GM19452 (cell line): ENCODE results near the gene SMARCA1.

Source experiments
- ATAC-seq: cut with Tn5 transposase; IDR thresholded peaks from one replicate; pipeline ENCODE4 v1.9.1; 2021; ENCODE audit not compliant: unreplicated experiment

The SMARCA1 gene

GRCh38 chrX:129531132-129531531 lies 7.8 kb upstream of the SMARCA1 start:
- no peak for ATAC-seq

GRCh38 chrX:129530410-129530809 lies 7.1 kb upstream of the SMARCA1 start:
- ATAC-seq, result no peak

GRCh38 chrX:129529685-129530281 lies 6.5 kb upstream of the SMARCA1 start:
- no peak for ATAC-seq

GRCh38 chrX:129525896-129526295 lies 2.6 kb upstream of the SMARCA1 start:
- ATAC-seq, result no peak

GRCh38 chrX:129525162-129525561 lies 1.9 kb upstream of the SMARCA1 start:
- ATAC-seq, result no peak

- no peak for ATAC-seq
These were observed 1.1 kb upstream of the SMARCA1 start for GRCh38 chrX:129524250-129524850.

GRCh38 chrX:129522184-129523078 lies 859 bp downstream of the SMARCA1 start:
- ATAC-seq, result no peak

GRCh38 chrX:129520151-129520550 lies 3.1 kb downstream of the SMARCA1 start:
- ATAC-seq, result no peak

GRCh38 chrX:129516402-129516801 lies 6.9 kb downstream of the SMARCA1 start:
- ATAC-seq, result no peak

- ATAC-seq, result no peak
These were observed 10.9 kb downstream of the SMARCA1 start for GRCh38 chrX:129512409-129512808.

GRCh38 chrX:129511689-129512088 lies 11.6 kb downstream of the SMARCA1 start:
- ATAC-seq, result no peak

- ATAC-seq, result no peak
These were observed 13.0 kb downstream of the SMARCA1 start for GRCh38 chrX:129510331-129510730.

- ATAC-seq, result no peak
These were observed 26.0 kb downstream of the SMARCA1 start for GRCh38 chrX:129497146-129497843.

GRCh38 chrX:129496625-129497024 lies 26.7 kb downstream of the SMARCA1 start:
- no peak for ATAC-seq

- ATAC-seq, result no peak
These were observed 27.4 kb downstream of the SMARCA1 start for GRCh38 chrX:129495900-129496299.

GRCh38 chrX:129494887-129495286 lies 28.4 kb downstream of the SMARCA1 start:
- no peak for ATAC-seq

GRCh38 chrX:129493643-129494042 lies 29.6 kb downstream of the SMARCA1 start:
- ATAC-seq, result no peak

GRCh38 chrX:129490330-129490729 lies 33.0 kb downstream of the SMARCA1 start:
- no peak for ATAC-seq

- ATAC-seq, result no peak
These were observed 34.9 kb downstream of the SMARCA1 start for GRCh38 chrX:129488359-129488758.

- ATAC-seq, result no peak
These were observed 42.4 kb downstream of the SMARCA1 start for GRCh38 chrX:129480889-129481288.

- no peak for ATAC-seq
These were observed 44.8 kb downstream of the SMARCA1 start for GRCh38 chrX:129478516-129478915.
